ENCODE data around the gene CENPT. TPM values are rescaled to one million over a fixed set of nuclear protein-coding genes. Genes with fewer than 3 reads are reported as not detected.

CENPT gene
- total and polyA plus RNA-seq, 2 donors (not counting 1 experiment from before 2014, with no cell fraction given) = 23.1 to 30.2 TPM

GRCh38 chr16:67834242-67834614, 13.3 kb downstream of the CENPT start:
- no peak for DNase-seq (ENCODE audit: low read depth in 2 of 2)
- H3K9ac ChIP-seq (ENCODE audit: insufficient read depth, low read length) = no peak overlapping the region

DNA sequence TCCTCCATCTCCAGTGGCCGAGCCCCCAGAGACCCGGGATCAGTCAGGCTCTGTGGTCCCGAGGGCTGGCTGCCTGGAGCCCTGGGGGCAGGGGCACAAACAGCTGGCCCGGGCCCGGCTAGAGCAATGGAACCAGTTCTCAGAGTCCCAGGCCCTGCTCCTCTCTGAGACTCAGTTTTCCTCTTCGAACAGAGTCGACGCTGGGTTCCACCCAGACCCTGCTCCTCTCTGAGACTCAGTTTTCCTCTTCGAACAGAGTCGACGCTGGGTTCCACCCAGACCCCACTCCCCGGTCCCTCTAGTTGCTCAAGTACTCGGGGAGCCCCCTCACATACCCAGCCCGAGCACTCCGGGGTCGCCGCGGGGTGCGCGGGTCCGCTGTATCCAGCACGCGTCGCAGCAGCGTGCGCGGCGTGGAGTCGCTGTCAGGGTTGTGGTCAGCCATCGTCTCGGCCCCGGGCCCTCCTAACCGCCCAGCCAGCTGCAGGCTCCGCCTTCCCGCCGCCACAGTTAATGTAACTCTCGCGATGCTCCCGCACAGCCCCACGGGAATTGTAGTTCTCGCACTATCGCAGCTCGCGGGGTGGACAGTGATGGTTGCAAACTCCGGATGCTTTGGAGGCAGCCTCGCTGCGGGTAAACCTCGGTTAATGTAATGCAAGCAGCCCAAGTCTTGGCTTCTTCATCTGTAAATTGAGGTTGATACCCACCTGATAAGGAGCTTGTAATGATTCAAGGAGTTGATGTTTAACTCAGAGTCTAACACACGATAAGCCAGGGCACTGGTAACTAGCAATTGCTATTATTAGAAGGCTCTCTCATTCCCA, 13.9 kb downstream of the CENPT start:
- peak overlapping the region; percentile 83 to 93 (median 88) for H3K4me3 ChIP-seq (replicated peaks in 1 of 4; ENCODE audit: control extremely low read depth in 1 of 4, insufficient read depth in 1 of 4, low read depth in 3 of 4, low read length in 4 of 4)
- peaks cover 17% of the 10 kb centered on the region for H3K79me2 ChIP-seq (ENCODE audit: control insufficient read depth, insufficient read depth, low read length)
- H3K4me2 ChIP-seq (ENCODE audit: extremely low read depth, insufficient read depth, low read length) = peak overlapping the region; percentile 98
- peak overlapping the region; percentile 91 for H3K9ac ChIP-seq (ENCODE audit: insufficient read depth, low read length)
- no peaks in the 10 kb centered on the region for H3K27me3 ChIP-seq (ENCODE audit: control insufficient read depth, insufficient read depth, low read length)
- peaks cover 29% of the 10 kb centered on the region for H3K36me3 ChIP-seq (ENCODE audit: control insufficient read depth, insufficient read depth, low read length)
- H3K27ac ChIP-seq (ENCODE audit: insufficient read depth, low read length) = peak overlapping the region; percentile 91
- H3K4me1 ChIP-seq (ENCODE audit: control insufficient read depth, extremely low read depth, insufficient read depth, low read length) = peaks cover 3% of the 10 kb centered on the region
- peak overlapping the region; percentile 94 for H2AFZ ChIP-seq (ENCODE audit: low read length)
- no peaks in the 10 kb centered on the region for H4K20me1 ChIP-seq (ENCODE audit: control insufficient read depth, extremely low read depth, insufficient read depth, low read length)
- H3K9me3 ChIP-seq (ENCODE audit: control insufficient read depth, insufficient read depth, low read depth, low read length) = no peaks in the 10 kb centered on the region
- TF ChIP-seq CTCF (conservative IDR thresholded peaks at IDR 0.05 in 1 of 2, IDR thresholded peaks at IDR 0.05 in 1 of 2; ENCODE audit: low read depth in 1 of 2, low read length in 2 of 2) (no peak), EZH2 (IDR thresholded peaks at IDR 0.05; ENCODE audit: low read length, missing control alignments) (no peak)
- peak; percentile 78 to 87 for DNase-seq (ENCODE audit: low read depth in 2 of 2)

More at GRCh38 chr16:67834242-67834614, 13.3 kb downstream of the CENPT start:
- Histone ChIP-seq H3K4me1 (ENCODE audit: control insufficient read depth, extremely low read depth, insufficient read depth, low read length) (peaks cover 3% of the 10 kb centered on the region), H3K36me3 (ENCODE audit: control insufficient read depth, insufficient read depth, low read length) (peaks cover 23% of the 10 kb centered on the region), H4K20me1 (ENCODE audit: control insufficient read depth, extremely low read depth, insufficient read depth, low read length) (no peaks in the 10 kb centered on the region), H3K4me3 (replicated peaks in 1 of 4; ENCODE audit: control extremely low read depth in 1 of 4, insufficient read depth in 1 of 4, low read depth in 3 of 4, low read length in 4 of 4) (peak overlapping the region; percentile 83 to 93 (median 88)), H2AFZ (ENCODE audit: low read length) (peak overlapping the region; percentile 94), H3K4me2 (ENCODE audit: extremely low read depth, insufficient read depth, low read length) (peak overlapping the region; percentile 98), H3K27me3 (ENCODE audit: control insufficient read depth, insufficient read depth, low read length) (no peaks in the 10 kb centered on the region), H3K9me3 (ENCODE audit: control insufficient read depth, insufficient read depth, low read depth, low read length) (no peaks in the 10 kb centered on the region), H3K79me2 (ENCODE audit: control insufficient read depth, insufficient read depth, low read length) (peaks cover 17% of the 10 kb centered on the region), H3K27ac (ENCODE audit: insufficient read depth, low read length) (no peak overlapping the region)
- TF ChIP-seq EZH2 (IDR thresholded peaks at IDR 0.05; ENCODE audit: low read length, missing control alignments) (no peak), CTCF (conservative IDR thresholded peaks at IDR 0.05 in 1 of 2, IDR thresholded peaks at IDR 0.05 in 1 of 2; ENCODE audit: low read depth in 1 of 2, low read length in 2 of 2) (no peak)

DNA sequence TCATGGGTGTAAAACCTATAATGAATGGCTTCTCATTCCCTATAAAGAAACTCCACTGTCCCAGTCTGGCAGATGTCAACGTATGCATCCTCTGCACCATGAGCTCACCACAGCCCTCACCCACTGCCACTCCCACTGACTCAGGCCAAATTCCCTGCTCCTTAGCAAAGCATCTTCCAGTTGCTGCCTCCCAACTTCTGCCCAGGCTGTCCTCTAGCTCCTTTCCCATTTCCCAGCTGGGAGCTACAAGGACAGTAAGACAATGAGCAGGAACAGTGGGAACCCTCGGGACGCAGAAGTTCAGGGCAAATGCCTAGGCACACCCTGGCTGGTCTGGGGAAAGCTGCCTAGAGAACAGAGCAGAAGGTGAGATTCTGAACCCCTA, 14.5 kb downstream of the CENPT start:
- H2AFZ ChIP-seq (ENCODE audit: low read length) = peak overlapping the region; percentile 31
- H3K4me2 ChIP-seq (ENCODE audit: extremely low read depth, insufficient read depth, low read length) = peak overlapping the region; percentile 98
- peak overlapping the region; percentile 91 for H3K9ac ChIP-seq (ENCODE audit: insufficient read depth, low read length)
- peaks cover 3% of the 10 kb centered on the region for H3K4me1 ChIP-seq (ENCODE audit: control insufficient read depth, extremely low read depth, insufficient read depth, low read length)
- H3K36me3 ChIP-seq (ENCODE audit: control insufficient read depth, insufficient read depth, low read length) = peaks cover 32% of the 10 kb centered on the region
- no peaks in the 10 kb centered on the region for H3K27me3 ChIP-seq (ENCODE audit: control insufficient read depth, insufficient read depth, low read length)
- H3K4me3 ChIP-seq (replicated peaks in 1 of 4; ENCODE audit: control extremely low read depth in 1 of 4, insufficient read depth in 1 of 4, low read depth in 3 of 4, low read length in 4 of 4) = peak overlapping the region; percentile 83 to 93 (median 88)
- no peak for TF ChIP-seq EZH2 (IDR thresholded peaks at IDR 0.05; ENCODE audit: low read length, missing control alignments)
- no peak for TF ChIP-seq CTCF (conservative IDR thresholded peaks at IDR 0.05 in 1 of 2, IDR thresholded peaks at IDR 0.05 in 1 of 2; ENCODE audit: low read depth in 1 of 2, low read length in 2 of 2)
- peaks cover 17% of the 10 kb centered on the region for H3K79me2 ChIP-seq (ENCODE audit: control insufficient read depth, insufficient read depth, low read length)
- H4K20me1 ChIP-seq (ENCODE audit: control insufficient read depth, extremely low read depth, insufficient read depth, low read length) = no peaks in the 10 kb centered on the region
- peak overlapping the region; percentile 91 for H3K27ac ChIP-seq (ENCODE audit: insufficient read depth, low read length)
- no peaks in the 10 kb centered on the region for H3K9me3 ChIP-seq (ENCODE audit: control insufficient read depth, insufficient read depth, low read depth, low read length)
- peak; percentile 43 to 77 for DNase-seq (ENCODE audit: low read depth in 2 of 2)
